Measurements from ENCODE around the gene SFSWAP.

DNA sequence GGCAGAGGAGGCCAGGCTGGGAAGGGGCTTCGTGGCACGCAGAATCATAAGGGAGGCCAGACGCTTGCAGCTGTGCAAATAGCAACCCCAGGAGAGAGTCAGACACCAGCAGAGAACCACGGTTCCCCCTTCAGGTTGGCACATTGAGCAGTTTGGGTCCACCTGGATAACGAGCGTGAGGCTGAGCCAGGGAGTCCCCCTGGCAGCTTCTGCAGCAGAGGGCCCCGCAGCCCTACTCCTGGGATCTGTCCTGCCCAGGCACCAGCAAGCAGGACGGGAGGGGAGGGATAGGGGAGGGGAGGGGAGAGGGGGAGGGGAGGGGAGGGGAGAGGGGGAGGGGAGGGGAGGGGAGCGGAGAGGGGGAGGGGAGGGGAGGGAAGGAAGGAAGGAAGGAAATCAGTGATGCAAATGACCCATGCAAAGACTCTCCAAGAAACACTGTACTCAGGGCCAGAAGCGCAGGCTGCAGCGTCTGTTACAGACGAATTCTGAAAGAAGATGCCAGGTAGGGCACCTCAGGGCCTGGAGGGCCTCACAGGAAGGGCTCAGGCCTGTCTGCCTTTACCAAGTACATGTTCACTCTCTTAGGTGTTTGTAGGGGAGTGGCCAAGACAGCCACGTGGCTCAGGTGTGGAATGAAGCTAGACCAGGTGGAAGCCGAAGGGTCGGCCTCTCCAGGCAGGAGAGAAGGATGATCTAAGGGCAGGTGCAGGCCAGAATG, 85.0 kb downstream of the SFSWAP start:
- TF ChIP-seq TAF1 (conservative IDR thresholded peaks at IDR 0.05) (no peak), NR2F2 (IDR thresholded peaks at IDR 0.05) (no peak), YY1 (IDR thresholded peaks at IDR 0.05) (no peak), EGR1 (IDR thresholded peaks at IDR 0.05; ENCODE audit: low read depth in 2 of 2) (no peak)
- TF ChIP-seq, protein P1, sequence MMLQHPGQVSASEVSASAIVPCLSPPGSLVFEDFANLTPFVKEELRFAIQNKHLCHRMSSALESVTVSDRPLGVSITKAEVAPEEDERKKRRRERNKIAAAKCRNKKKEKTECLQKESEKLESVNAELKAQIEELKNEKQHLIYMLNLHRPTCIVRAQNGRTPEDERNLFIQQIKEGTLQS (IDR thresholded peaks at IDR 0.05), result no peak
- TF ChIP-seq, protein P2, sequence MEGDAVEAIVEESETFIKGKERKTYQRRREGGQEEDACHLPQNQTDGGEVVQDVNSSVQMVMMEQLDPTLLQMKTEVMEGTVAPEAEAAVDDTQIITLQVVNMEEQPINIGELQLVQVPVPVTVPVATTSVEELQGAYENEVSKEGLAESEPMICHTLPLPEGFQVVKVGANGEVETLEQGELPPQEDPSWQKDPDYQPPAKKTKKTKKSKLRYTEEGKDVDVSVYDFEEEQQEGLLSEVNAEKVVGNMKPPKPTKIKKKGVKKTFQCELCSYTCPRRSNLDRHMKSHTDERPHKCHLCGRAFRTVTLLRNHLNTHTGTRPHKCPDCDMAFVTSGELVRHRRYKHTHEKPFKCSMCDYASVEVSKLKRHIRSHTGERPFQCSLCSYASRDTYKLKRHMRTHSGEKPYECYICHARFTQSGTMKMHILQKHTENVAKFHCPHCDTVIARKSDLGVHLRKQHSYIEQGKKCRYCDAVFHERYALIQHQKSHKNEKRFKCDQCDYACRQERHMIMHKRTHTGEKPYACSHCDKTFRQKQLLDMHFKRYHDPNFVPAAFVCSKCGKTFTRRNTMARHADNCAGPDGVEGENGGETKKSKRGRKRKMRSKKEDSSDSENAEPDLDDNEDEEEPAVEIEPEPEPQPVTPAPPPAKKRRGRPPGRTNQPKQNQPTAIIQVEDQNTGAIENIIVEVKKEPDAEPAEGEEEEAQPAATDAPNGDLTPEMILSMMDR (IDR thresholded peaks at IDR 0.05; ENCODE audit: low read depth, low read length, missing input control), result no peak
- TF ChIP-seq, protein P3, sequence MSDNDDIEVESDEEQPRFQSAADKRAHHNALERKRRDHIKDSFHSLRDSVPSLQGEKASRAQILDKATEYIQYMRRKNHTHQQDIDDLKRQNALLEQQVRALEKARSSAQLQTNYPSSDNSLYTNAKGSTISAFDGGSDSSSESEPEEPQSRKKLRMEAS (IDR thresholded peaks at IDR 0.05), result no peak
- TF ChIP-seq, protein P4, sequence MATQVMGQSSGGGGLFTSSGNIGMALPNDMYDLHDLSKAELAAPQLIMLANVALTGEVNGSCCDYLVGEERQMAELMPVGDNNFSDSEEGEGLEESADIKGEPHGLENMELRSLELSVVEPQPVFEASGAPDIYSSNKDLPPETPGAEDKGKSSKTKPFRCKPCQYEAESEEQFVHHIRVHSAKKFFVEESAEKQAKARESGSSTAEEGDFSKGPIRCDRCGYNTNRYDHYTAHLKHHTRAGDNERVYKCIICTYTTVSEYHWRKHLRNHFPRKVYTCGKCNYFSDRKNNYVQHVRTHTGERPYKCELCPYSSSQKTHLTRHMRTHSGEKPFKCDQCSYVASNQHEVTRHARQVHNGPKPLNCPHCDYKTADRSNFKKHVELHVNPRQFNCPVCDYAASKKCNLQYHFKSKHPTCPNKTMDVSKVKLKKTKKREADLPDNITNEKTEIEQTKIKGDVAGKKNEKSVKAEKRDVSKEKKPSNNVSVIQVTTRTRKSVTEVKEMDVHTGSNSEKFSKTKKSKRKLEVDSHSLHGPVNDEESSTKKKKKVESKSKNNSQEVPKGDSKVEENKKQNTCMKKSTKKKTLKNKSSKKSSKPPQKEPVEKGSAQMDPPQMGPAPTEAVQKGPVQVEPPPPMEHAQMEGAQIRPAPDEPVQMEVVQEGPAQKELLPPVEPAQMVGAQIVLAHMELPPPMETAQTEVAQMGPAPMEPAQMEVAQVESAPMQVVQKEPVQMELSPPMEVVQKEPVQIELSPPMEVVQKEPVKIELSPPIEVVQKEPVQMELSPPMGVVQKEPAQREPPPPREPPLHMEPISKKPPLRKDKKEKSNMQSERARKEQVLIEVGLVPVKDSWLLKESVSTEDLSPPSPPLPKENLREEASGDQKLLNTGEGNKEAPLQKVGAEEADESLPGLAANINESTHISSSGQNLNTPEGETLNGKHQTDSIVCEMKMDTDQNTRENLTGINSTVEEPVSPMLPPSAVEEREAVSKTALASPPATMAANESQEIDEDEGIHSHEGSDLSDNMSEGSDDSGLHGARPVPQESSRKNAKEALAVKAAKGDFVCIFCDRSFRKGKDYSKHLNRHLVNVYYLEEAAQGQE (IDR thresholded peaks at IDR 0.05), result no peak
- TF ChIP-seq, protein P5, sequence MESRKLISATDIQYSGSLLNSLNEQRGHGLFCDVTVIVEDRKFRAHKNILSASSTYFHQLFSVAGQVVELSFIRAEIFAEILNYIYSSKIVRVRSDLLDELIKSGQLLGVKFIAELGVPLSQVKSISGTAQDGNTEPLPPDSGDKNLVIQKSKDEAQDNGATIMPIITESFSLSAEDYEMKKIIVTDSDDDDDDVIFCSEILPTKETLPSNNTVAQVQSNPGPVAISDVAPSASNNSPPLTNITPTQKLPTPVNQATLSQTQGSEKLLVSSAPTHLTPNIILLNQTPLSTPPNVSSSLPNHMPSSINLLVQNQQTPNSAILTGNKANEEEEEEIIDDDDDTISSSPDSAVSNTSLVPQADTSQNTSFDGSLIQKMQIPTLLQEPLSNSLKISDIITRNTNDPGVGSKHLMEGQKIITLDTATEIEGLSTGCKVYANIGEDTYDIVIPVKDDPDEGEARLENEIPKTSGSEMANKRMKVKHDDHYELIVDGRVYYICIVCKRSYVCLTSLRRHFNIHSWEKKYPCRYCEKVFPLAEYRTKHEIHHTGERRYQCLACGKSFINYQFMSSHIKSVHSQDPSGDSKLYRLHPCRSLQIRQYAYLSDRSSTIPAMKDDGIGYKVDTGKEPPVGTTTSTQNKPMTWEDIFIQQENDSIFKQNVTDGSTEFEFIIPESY (IDR thresholded peaks at IDR 0.05), result no peak
